HL-60 (cell line): ENCODE results near the gene ARL2BP.

Experiments
- CTCF ChIP-seq: IDR thresholded peaks from one replicate; pipeline ENCODE4 v1.5.1; 2011; ENCODE audit warnings: low read length, control low read depth, inconsistent platforms; ENCODE audit not compliant: insufficient read depth
- REST ChIP-seq: IDR thresholded peaks from 2 replicates; pipeline ENCODE4 v1.6.1; 2012; ENCODE audit warnings: low read depth; ENCODE audit not compliant: insufficient replicate concordance

GRCh38 chr16:57283959-57284208 is 38.8 kb downstream of the ARL2BP start:
- TF ChIP-seq CTCF, result no peak
- no peak for TF ChIP-seq REST
